Activated naive CD8-positive, alpha-beta T cell treated with anti-CD3 and anti-CD28 coated beads, Interleukin-2, amount 10 ng/mL, durations not matched to agents 7 days and 5 days (primary cell): Measurements from ENCODE around the gene KSR2. TPM values are rescaled to one million over a fixed set of nuclear protein-coding genes. Genes with fewer than 3 reads are reported as not detected.

Source experiments
- ATAC-seq: fragments of 150-1000 bp; cut with Tn5 transposase; one replicate; pipeline ENCODE4 v1.10.0; 2021; ENCODE audit warnings: low read depth, moderate library complexity
- POLR2A ChIA-PET: fragments of 350-600 bp; sonication (Branson Sonifier 250); formaldehyde crosslinking; loops from one replicate; lab custom pipeline; 2021; ENCODE audit warnings: antibody characterized with exemption; lab: Charles Lee
- DNase-seq: peaks from one replicate; pipeline ENCODE4 v3.0.0; 2021
- H3K27ac Mint-ChIP-seq: one replicate; pipeline ENCODE4 v1.8.0; 2022; ENCODE audit warnings: mild to moderate bottlenecking, mixed read lengths
- H3K27me3 Mint-ChIP-seq: one replicate; pipeline ENCODE4 v1.8.0; 2022; ENCODE audit warnings: mild to moderate bottlenecking, moderate library complexity, mixed read lengths
- H3K36me3 Mint-ChIP-seq: one replicate; pipeline ENCODE4 v1.8.0; 2021; ENCODE audit warnings: mild to moderate bottlenecking, mixed read lengths
- H3K4me1 Mint-ChIP-seq: one replicate; pipeline ENCODE4 v1.8.0; 2021; ENCODE audit warnings: mixed read lengths
- H3K4me3 Mint-ChIP-seq: one replicate; pipeline ENCODE4 v1.8.0; 2022; ENCODE audit warnings: mild to moderate bottlenecking, moderate library complexity, mixed read lengths
- H3K9me3 Mint-ChIP-seq: one replicate; pipeline ENCODE4 v1.8.0; 2021; ENCODE audit warnings: mixed read lengths
- total RNA-seq, 2 experiments: library from RNA; stranded (reverse); gene quantifications; one replicate each; pipeline ENCODE4 v1.2.3, GENCODE V29; 2021

The KSR2 gene
- total RNA-seq, 2 experiments from 2014 or later: not detected

DNA sequence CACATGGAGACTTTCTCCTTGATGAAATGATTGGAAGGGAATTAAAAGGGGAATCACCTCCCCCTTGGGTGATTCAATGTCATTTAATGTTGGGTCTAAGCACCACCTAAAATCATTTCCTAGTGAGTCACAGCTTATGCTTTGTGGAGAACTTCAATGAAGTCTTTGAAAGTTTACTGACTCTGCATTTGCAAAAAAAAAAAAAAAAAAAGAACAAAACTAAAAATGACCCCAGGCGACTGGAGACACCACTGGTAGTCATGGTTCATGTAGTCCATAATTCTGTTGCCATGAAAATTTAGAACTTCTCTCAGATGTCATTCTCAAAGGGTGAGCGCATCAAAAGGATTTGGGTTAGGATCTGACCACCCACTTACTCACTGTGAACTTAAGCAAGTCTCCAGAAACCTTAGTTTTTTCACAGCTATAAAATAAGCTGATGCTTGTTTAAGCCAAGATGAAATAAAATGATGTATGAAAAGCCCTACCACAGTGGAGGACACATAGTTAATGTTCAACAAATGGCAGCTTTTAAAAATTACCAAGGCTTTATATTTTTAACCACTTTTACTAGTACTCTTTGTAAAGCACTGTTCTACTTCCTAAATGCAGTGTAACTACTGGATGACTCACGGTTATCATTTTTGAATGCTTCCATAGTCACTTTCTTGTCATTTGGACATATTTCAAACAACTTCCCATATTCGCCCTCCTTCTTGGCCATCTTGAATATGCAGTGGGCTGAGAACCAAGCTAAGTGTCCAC is 18.1 kb upstream of the KSR2 start:
- no peak for ATAC-seq

DNA sequence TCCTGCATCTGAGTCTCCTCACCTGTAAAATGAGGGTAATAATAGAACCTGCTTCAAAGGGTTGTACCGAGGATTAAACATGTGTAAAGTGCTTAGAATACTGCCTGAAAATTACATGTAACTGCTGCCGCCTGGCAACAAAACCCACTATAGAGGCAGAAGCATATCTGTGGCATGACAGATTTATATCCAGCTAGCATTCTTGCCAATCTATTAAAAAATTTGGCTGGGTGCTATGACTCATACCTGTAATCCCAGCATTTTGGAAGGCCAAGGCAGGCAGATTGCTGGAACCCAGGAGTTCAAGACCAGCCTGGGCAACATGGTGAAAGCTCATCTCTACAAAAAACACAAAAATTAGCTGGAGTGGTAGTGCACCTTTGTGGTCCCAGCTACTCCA is 16.4 kb upstream of the KSR2 start:
- ATAC-seq (no peak), DNase-seq (no peak)
- no peak overlapping the region for H3K4me3 Mint-ChIP-seq
- no peaks in the 10 kb centered on the region for H3K4me1 Mint-ChIP-seq
- H3K9me3 Mint-ChIP-seq: peaks cover 3% of the 10 kb centered on the region
- no peak overlapping the region for H3K27ac Mint-ChIP-seq
- POLR2A ChIA-PET: no interaction called here
- H3K36me3 Mint-ChIP-seq: no peaks in the 10 kb centered on the region
- peaks cover 2% of the 10 kb centered on the region for H3K27me3 Mint-ChIP-seq

More for the DNA sequence above, 18.1 kb upstream of the KSR2 start:
- no peak overlapping the region for H3K27ac Mint-ChIP-seq
- no peak overlapping the region for H3K4me3 Mint-ChIP-seq
- no peak for DNase-seq
- POLR2A ChIA-PET: no interaction called here
- H3K27me3 Mint-ChIP-seq: peaks cover 5% of the 10 kb centered on the region
- H3K4me1 Mint-ChIP-seq: no peaks in the 10 kb centered on the region
- H3K9me3 Mint-ChIP-seq: peaks cover 3% of the 10 kb centered on the region
- no peaks in the 10 kb centered on the region for H3K36me3 Mint-ChIP-seq

DNA sequence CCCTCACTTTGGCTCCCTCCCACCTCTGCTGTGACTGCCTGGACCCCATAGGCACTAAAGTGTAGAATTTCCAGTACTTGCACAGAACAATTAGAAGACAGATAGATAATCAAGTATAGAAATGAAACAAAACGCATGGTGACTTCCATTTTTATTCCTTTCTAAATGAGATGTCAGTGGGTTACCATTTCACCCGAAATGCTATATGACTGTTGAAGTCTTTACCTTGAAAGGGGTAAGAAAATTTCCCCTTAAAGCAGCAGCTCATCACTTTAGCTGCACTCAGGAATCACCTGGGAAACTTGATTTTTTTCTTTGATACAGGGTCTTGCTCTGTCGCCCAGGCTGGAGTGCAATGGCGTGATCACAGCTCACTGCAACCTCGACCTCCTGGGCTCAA is 12.5 kb upstream of the KSR2 start:
- ATAC-seq (no peak), DNase-seq (no peak)
- POLR2A ChIA-PET: interaction anchor here (0.6 kb wide), 1 partner anchor 155 kb away, joined by 3 read pairs; no protein-coding TSS in a partner anchor
- Mint-ChIP-seq H3K27me3 (peaks cover 2% of the 10 kb centered on the region), H3K36me3 (no peaks in the 10 kb centered on the region), H3K9me3 (no peaks in the 10 kb centered on the region), H3K27ac (no peak overlapping the region), H3K4me3 (no peak overlapping the region), H3K4me1 (no peaks in the 10 kb centered on the region)

DNA sequence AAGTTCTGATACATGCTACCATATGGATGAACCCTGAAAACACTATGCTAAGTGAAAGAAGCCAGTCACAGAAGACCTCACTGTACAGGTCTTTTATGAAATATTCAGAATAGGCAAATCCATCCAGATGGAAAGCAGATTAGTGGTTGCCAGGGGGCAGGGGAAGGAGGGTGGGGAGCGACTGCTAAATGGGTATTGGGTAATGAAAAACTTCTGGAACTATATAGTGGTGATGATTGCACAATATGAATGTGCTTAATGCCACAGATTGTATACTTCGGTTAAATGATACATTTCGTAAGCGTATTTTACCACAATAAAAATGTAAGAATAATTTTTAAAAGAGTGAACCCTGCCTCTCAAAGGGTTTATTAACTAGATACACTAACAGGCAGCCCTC is 11.8 kb upstream of the KSR2 start:
- ATAC-seq: no peak
- Mint-ChIP-seq H3K9me3 (no peaks in the 10 kb centered on the region), H3K27ac (no peak overlapping the region), H3K27me3 (peaks cover 2% of the 10 kb centered on the region), H3K36me3 (no peaks in the 10 kb centered on the region), H3K4me3 (no peak overlapping the region), H3K4me1 (no peaks in the 10 kb centered on the region)
- POLR2A ChIA-PET: no interaction called here
- no peak for DNase-seq

DNA sequence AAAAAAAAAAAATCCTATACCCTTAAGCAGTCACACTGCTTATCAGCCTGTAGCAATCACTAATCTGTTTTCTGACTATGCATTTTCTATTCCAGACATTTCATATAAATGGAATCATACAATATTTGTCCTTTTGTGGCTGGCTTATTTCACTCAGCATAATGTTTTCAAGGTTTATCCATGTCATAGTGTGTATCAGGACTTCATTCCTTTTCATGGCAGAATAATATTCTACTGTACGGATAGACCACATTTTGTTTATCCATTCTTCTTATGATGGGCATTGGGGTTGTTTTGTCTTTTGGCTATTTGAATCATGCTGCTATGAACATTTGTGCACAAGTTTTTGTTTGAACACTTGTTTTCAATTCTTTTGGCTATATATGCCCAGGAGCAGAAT is 8.6 kb upstream of the KSR2 start:
- no peaks in the 10 kb centered on the region for H3K27me3 Mint-ChIP-seq
- ATAC-seq (no peak), DNase-seq (no peak)
- no peak overlapping the region for H3K27ac Mint-ChIP-seq
- H3K9me3 Mint-ChIP-seq: peaks cover 4% of the 10 kb centered on the region
- H3K4me1 Mint-ChIP-seq: no peaks in the 10 kb centered on the region
- POLR2A ChIA-PET: no interaction called here
- no peak overlapping the region for H3K4me3 Mint-ChIP-seq
- no peaks in the 10 kb centered on the region for H3K36me3 Mint-ChIP-seq

DNA sequence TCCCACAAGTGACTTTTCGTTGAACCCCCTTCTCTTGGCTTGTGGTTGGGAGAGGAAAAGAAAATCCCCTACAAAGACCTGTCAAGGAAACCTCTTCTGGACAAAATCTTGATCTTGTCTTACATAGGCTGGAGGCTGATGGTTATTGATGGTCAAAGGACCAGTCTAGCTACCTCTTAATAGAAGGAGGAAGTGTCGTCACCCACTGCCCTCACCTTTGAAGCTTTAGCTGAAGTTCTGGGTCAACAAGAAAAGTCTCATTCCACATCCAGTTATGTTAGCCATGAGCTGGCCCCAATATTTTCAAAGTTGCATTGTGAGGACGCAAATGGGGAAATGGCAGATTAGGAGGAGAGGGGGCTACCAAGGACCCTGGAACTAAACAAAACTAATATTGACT is 6.2 kb upstream of the KSR2 start:
- Mint-ChIP-seq H3K36me3 (no peaks in the 10 kb centered on the region), H3K27me3 (peaks cover 4% of the 10 kb centered on the region), H3K4me1 (no peaks in the 10 kb centered on the region), H3K4me3 (no peak overlapping the region), H3K9me3 (peaks cover 7% of the 10 kb centered on the region), H3K27ac (no peak overlapping the region)
- DNase-seq (no peak), ATAC-seq (no peak)
- POLR2A ChIA-PET: no interaction called here

DNA sequence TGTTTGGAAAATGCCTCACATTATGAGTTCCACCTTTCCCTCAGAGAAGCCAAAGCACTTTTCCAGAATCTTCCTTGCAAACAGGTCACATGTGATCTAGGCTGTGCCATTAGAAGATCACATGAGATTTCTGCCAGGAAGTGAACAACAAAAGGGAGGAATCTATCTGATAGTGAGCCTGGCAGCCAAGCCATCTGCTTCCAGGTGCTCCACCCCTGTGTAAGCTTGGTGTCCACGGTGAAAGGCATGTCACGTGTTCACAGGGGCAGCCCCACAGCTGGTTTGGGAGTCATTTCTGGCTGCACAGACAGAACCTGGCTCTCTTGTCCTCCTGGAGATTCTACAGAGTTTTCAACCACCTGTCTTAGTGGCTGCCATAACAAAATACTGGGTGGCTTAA is 3.5 kb upstream of the KSR2 start:
- H3K9me3 Mint-ChIP-seq: peaks cover 7% of the 10 kb centered on the region
- no peak for ATAC-seq
- H3K27ac Mint-ChIP-seq: no peak overlapping the region
- DNase-seq: no peak
- peaks cover 24% of the 10 kb centered on the region for H3K27me3 Mint-ChIP-seq
- H3K4me1 Mint-ChIP-seq: peaks cover 3% of the 10 kb centered on the region
- POLR2A ChIA-PET: no interaction called here
- no peak overlapping the region for H3K4me3 Mint-ChIP-seq
- peaks cover 2% of the 10 kb centered on the region for H3K36me3 Mint-ChIP-seq

DNA sequence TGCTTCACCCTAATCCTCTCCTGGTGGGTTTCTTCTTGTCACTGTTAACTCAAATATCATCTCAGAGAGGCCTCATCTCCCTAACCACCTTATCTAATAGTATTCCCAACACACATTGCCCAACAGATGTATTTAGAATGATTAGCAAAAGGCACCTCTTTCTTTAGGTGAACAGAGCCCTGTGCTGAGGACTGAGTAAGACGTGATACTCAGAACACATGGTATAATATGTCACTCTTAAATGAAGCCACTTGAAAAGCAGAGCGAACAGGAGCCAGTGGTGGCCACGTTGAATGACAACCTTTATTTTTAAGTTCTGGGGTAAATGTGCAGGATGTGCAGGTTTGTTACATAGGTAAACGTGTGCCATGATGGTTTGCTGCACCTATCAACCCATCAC is 1.5 kb upstream of the KSR2 start:
- ATAC-seq: no peak

DNA sequence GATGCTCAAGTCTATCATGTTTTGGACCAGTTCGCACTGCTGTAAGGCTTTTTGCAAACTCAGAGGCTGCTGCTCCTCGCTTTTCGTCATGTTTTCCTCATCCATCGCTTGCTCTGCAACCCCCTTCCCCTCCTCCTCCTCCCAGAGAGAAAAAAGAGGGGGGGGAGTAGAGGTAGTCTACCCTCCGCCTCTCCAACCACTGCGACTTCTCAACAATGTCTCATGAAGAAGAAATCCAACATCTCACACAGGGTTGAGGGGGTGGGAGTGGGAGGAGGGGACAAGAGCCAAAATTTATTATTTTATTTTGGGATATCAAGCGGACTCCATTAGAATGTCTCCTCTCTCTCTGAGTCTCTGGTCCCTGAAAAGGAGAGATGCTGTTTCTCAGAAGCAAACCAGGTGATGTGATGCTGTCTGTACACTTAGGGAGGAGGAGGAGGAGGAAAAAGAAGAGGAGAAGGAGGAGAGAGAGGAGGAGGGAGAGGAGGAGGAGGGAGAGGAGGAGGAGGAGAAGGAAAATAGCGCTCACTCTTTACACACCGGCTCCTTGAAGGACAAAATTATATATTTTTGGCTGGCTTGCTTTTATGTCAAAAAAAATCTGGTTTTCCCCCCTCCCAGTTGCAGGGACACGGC is 520 bp downstream of the KSR2 start:
- no peak for DNase-seq
- H3K4me1 Mint-ChIP-seq: peaks cover 3% of the 10 kb centered on the region
- peak overlapping the region; percentile 82 for H3K4me3 Mint-ChIP-seq
- no peak overlapping the region for H3K27ac Mint-ChIP-seq
- POLR2A ChIA-PET: no interaction called here
- H3K36me3 Mint-ChIP-seq: peaks cover 2% of the 10 kb centered on the region
- H3K27me3 Mint-ChIP-seq: peaks cover 41% of the 10 kb centered on the region
- no peak for ATAC-seq
- H3K9me3 Mint-ChIP-seq: peaks cover 6% of the 10 kb centered on the region

More for the DNA sequence above, 1.5 kb upstream of the KSR2 start:
- Mint-ChIP-seq H3K4me1 (peaks cover 3% of the 10 kb centered on the region), H3K27ac (no peak overlapping the region), H3K4me3 (no peak overlapping the region), H3K27me3 (peaks cover 41% of the 10 kb centered on the region), H3K9me3 (peaks cover 7% of the 10 kb centered on the region), H3K36me3 (peaks cover 2% of the 10 kb centered on the region)
- POLR2A ChIA-PET: no interaction called here
- DNase-seq: no peak

DNA sequence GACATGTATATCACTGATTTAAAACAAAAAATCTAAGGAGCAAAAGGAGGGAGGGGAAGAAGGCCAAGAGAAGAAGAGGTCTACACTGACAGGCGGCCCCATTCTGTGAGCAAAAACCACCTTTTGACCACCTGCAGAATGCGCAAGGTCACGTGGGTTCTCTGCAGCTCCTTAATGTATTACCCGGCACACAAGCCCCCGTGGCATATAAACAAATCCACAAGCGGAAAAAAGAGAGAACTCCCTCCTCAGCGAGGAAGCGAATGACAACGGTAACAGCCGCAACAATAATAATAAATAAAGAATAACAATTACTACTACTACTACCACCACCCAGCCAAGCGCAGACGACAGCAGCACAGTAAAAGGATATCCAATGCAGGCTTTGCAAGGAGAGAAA is 1.3 kb downstream of the KSR2 start:
- Mint-ChIP-seq H3K27ac (no peak overlapping the region), H3K9me3 (peaks cover 3% of the 10 kb centered on the region), H3K4me3 (no peak overlapping the region), H3K4me1 (peaks cover 3% of the 10 kb centered on the region), H3K36me3 (peaks cover 2% of the 10 kb centered on the region), H3K27me3 (peaks cover 41% of the 10 kb centered on the region)
- DNase-seq (no peak), ATAC-seq (no peak)
- POLR2A ChIA-PET: no interaction called here

DNA sequence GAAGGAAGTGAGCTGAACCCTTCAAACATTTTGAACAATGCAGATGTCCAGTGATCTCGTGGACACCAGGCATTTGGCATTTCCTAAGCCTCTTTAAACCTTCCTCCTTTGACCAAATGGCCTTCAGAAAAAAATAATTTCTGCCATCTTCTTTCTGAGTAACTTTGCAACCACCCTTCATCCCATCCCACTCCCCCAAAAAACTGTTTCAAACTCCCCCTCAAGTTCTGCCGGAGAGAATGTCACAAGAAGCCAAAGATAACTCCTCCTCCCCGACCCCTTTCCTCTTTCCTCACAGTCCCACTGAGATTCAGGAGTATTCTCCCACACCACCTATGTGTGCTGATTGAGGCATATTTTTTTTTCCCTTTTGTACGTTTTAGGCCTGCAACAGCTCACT is 1.7 kb downstream of the KSR2 start:
- no peak for ATAC-seq
- Mint-ChIP-seq H3K27ac (no peak overlapping the region), H3K4me1 (peaks cover 3% of the 10 kb centered on the region), H3K9me3 (peaks cover 3% of the 10 kb centered on the region), H3K36me3 (peaks cover 2% of the 10 kb centered on the region), H3K4me3 (no peak overlapping the region), H3K27me3 (peaks cover 41% of the 10 kb centered on the region)
- POLR2A ChIA-PET: no interaction called here
- no peak for DNase-seq

DNA sequence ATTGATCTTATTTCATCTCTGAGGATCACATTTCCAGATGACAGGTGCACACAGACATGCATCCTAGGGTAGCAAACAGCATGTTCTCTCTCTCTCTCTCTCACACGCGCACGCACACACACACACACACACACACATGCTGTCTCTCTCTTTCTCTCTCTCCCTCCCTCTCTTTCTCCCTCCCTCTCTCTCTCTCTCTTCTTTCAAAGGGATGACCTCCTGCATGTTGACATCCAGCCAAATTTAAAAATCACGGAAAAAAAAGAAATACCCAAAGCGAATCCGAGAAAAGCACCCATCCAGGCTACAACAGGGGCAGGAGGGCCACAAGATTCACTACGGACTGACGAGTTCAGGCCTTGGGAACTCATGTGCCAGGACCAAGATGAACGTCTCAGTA is 2.3 kb downstream of the KSR2 start:
- ATAC-seq (no peak), DNase-seq (no peak)
- Mint-ChIP-seq H3K27ac (no peak overlapping the region), H3K4me3 (no peak overlapping the region), H3K9me3 (peaks cover 3% of the 10 kb centered on the region), H3K36me3 (peaks cover 2% of the 10 kb centered on the region), H3K27me3 (peaks cover 41% of the 10 kb centered on the region), H3K4me1 (peaks cover 3% of the 10 kb centered on the region)
- POLR2A ChIA-PET: no interaction called here

DNA sequence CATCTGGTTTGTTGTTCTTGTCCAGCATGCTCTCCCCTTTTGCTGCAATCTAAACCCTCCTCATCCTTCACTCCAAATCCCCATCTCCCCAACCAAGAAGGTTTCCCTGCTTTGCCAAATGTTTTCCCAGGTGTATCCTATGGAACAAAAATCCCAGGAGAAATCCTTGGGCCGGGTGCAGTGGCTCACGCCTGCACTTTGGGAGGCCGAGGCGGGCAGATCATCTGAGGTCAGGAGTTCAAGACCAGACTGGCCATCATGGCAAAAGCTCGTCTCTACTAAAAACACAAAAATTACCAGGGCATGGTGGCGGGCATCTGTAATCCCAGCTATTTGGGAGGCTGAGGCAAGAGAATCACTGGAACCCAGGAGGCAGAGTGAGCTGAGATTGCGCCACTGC is 5.0 kb downstream of the KSR2 start:
- Mint-ChIP-seq H3K27ac (no peak overlapping the region), H3K36me3 (no peaks in the 10 kb centered on the region), H3K4me3 (no peak overlapping the region), H3K9me3 (no peaks in the 10 kb centered on the region), H3K27me3 (peaks cover 35% of the 10 kb centered on the region), H3K4me1 (peaks cover 1% of the 10 kb centered on the region)
- DNase-seq (no peak), ATAC-seq (no peak)
- POLR2A ChIA-PET: no interaction called here
